Progenitor cell of endocrine pancreas (in vitro differentiated cells): ENCODE results near the gene CES1. TPM values are rescaled to one million over a fixed set of nuclear protein-coding genes. Genes with fewer than 3 reads are reported as not detected.
"Not testable (repeated sequence)": the region's sequence is repeated elsewhere in the genome, so short reads cannot be mapped to it uniquely, and the experiment has no call there.

Experiments used
- DNase-seq: peaks from one replicate; pipeline ENCODE4 v3.0.0; 2021; ENCODE audit warnings: low spot score; ENCODE audit not compliant: unreplicated experiment
- H3K27ac Mint-ChIP-seq: 2 replicates; pipeline ENCODE4 v1.8.0; 2021; ENCODE audit warnings: mild to moderate bottlenecking, moderate library complexity, mixed read lengths
- H3K27me3 Mint-ChIP-seq: 2 replicates; pipeline ENCODE4 v1.8.0; 2021; ENCODE audit warnings: mixed read lengths
- H3K36me3 Mint-ChIP-seq: 2 replicates; pipeline ENCODE4 v1.8.0; 2022; ENCODE audit warnings: mixed read lengths; ENCODE audit not compliant: insufficient read depth
- H3K4me1 Mint-ChIP-seq: 2 replicates; pipeline ENCODE4 v1.8.0; 2021; ENCODE audit warnings: low read depth, mixed read lengths
- H3K4me3 Mint-ChIP-seq: 2 replicates; pipeline ENCODE4 v1.8.0; 2021; ENCODE audit warnings: low read depth, mild to moderate bottlenecking, moderate library complexity, mixed read lengths
- H3K9me3 Mint-ChIP-seq: 2 replicates; pipeline ENCODE4 v1.8.0; 2021; ENCODE audit warnings: low read depth, mixed read lengths
- CTCF ChIP-seq: fragments of 200-600 bp; sonication (generic); IDR thresholded peaks from one replicate; pipeline ENCODE4 v1.5.0; 2021; ENCODE audit warnings: antibody characterized with exemption, mild to moderate bottlenecking; ENCODE audit not compliant: unreplicated experiment
- total RNA-seq: library from RNA; stranded (reverse); gene quantifications from 2 replicates; pipeline ENCODE4 v1.2.1, GENCODE V29; 2021

CES1 gene
- total RNA-seq, 1 donor from 2014 or later = not detected

DNA sequence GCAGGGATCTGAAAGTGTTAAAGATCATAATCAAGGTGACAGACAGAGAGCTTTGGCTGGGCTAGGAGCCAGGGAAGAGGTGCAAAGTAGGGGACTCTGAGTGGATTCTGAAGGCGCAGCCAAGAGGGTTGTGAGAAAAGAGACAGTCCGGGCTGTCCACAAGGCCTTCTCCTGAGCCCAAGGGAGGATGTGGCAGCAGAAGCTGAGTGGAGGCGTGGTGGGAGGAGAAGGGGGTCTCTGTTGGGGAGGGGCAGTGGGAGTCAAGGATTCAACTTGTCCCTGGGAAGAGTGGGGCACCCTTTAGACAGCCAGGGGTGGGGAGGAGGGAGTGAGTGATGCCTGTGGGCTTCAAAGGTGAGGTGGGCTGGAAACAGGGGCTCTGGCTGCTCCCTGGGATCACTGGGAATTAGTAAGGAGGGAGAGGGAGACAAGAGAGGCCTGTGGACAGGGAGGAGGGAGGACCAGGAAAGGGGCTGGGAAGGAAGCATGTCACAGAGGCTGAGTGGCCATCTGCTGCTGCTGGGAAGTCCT is 10.6 kb downstream of the CES1 start:
- Mint-ChIP-seq H3K36me3 (no peaks in the 10 kb centered on the region), H3K27ac (no peak overlapping the region), H3K4me3 (no peak overlapping the region), H3K9me3 (no peaks in the 10 kb centered on the region), H3K27me3 (peaks cover 56% of the 10 kb centered on the region), H3K4me1 (no peaks in the 10 kb centered on the region)
- no peak for TF ChIP-seq CTCF
- DNase-seq = no peak

- H3K4me3 Mint-ChIP-seq = no peak overlapping the region
- no peak overlapping the region for H3K27ac Mint-ChIP-seq
- no peak for DNase-seq
- no peaks in the 10 kb centered on the region for H3K4me1 Mint-ChIP-seq
- H3K27me3 Mint-ChIP-seq = peaks cover 60% of the 10 kb centered on the region
- no peak for TF ChIP-seq CTCF
- H3K36me3 Mint-ChIP-seq = no peaks in the 10 kb centered on the region
- H3K9me3 Mint-ChIP-seq = no peaks in the 10 kb centered on the region
Observed at GRCh38 chr16:55821210-55821609, 11.7 kb downstream of the CES1 start.

DNA sequence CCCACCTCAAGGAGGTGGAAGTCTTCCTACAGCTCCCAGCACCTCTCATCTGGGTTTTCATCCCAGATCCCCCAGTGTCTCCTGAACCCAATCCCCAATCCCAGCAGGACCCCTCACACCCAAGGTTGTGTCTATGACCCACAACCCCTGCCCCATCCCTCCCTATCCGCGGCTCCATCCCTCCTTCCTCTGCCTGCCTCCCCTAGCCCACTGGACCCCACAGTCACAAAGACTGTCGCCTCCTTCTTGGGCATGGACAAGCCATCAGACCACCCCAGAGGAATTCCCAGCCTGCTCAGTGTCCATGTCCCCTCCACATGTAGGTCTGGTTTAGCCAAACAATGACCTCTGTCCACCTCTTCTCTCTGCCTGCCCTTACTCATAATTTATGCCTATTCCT is 12.3 kb downstream of the CES1 start:
- H3K4me3 Mint-ChIP-seq = no peak overlapping the region
- H3K36me3 Mint-ChIP-seq = no peaks in the 10 kb centered on the region
- H3K9me3 Mint-ChIP-seq = no peaks in the 10 kb centered on the region
- no peak for TF ChIP-seq CTCF
- H3K27me3 Mint-ChIP-seq = peaks cover 60% of the 10 kb centered on the region
- H3K4me1 Mint-ChIP-seq = no peaks in the 10 kb centered on the region
- DNase-seq = no peak
- H3K27ac Mint-ChIP-seq = no peak overlapping the region

GRCh38 chr16:55817236-55817912 is 15.5 kb downstream of the CES1 start:
- Mint-ChIP-seq H3K4me3 (no peak overlapping the region), H3K4me1 (peaks cover 10% of the 10 kb centered on the region), H3K9me3 (no peaks in the 10 kb centered on the region), H3K27me3 (peaks cover 68% of the 10 kb centered on the region), H3K36me3 (no peaks in the 10 kb centered on the region), H3K27ac (no peak overlapping the region)
- no peak for TF ChIP-seq CTCF
- no peak for DNase-seq

DNA sequence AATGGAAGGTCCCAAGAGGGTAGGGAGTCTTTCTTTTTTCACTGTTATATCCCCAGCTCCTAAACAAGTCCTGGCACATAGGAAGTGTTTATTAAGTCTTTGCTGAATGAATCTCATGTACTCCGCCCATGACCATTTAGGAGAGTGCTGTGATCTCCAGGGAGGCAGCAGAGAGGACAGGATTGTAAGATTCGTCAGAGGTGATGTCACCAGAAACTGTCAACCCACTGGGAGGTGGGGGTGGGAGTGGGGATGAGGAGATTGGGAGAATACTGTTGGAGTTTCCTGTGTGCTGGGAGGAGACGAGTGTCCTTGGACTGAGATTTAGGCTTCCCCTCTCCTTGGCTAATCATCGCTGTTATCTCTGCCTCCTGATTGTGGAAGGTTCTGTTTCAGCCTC is 16.7 kb downstream of the CES1 start:
- H3K27ac Mint-ChIP-seq, H3K4me3 Mint-ChIP-seq, H3K9me3 Mint-ChIP-seq, DNase-seq, H3K36me3 Mint-ChIP-seq: not testable (repeated sequence)
- peaks cover 70% of the 10 kb centered on the region for H3K27me3 Mint-ChIP-seq
- H3K4me1 Mint-ChIP-seq = peaks cover 10% of the 10 kb centered on the region

- Mint-ChIP-seq H3K4me1 (peaks cover 10% of the 10 kb centered on the region), H3K27me3 (peaks cover 78% of the 10 kb centered on the region), H3K9me3 (no peaks in the 10 kb centered on the region), H3K4me3 (no peak overlapping the region), H3K36me3 (no peaks in the 10 kb centered on the region), H3K27ac (no peak overlapping the region)
- DNase-seq = no peak
- no peak for TF ChIP-seq CTCF
Observed at GRCh38 chr16:55815320-55815719, 17.6 kb downstream of the CES1 start.

DNA sequence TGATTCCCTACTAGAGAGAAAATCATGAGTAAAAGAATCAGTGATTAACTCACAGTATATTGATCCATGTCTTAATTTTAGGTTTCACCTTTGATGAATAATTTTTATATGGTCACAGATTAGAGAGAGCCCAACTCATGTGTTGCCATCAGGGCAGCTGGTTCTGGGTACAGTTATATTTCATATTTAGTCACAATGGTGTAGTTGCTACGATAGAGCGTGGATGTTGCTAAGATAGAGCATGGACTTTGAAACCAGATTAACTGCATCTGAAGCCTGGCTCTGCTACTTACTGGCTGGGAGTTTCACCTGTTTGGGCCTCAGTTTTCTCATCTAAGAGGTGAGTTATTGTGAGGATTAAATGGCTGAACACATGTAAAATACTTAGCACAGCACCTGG is 18.7 kb downstream of the CES1 start:
- H3K9me3 Mint-ChIP-seq, H3K4me3 Mint-ChIP-seq, H3K27ac Mint-ChIP-seq, H3K36me3 Mint-ChIP-seq, DNase-seq: not testable (repeated sequence)
- peaks cover 10% of the 10 kb centered on the region for H3K4me1 Mint-ChIP-seq
- peaks cover 81% of the 10 kb centered on the region for H3K27me3 Mint-ChIP-seq

DNA sequence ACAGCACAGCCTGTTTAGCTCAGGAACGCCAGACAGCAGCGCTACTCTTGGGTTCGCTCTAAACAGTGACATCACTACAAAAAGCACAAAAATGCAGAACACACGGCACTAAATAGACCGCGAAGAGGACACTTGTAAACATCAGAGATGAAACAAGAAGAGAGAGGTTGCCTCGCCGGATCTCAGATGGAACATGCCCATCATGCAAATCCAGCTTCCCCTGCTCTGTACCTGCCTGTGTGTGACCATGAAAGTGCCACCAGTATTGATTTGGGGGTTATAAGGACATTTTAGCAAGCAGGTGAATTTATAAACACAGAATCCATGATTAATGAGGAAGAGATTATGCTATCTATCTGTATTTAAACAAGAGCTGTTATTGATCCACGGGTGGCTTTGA is 19.2 kb downstream of the CES1 start:
- DNase-seq, H3K27ac Mint-ChIP-seq: not testable (repeated sequence)

More for the DNA sequence above, 19.2 kb downstream of the CES1 start:
- not testable (repeated sequence) for H3K9me3 Mint-ChIP-seq, H3K4me3 Mint-ChIP-seq, H3K36me3 Mint-ChIP-seq
- Mint-ChIP-seq H3K4me1 (peaks cover 10% of the 10 kb centered on the region), H3K27me3 (peaks cover 79% of the 10 kb centered on the region)
